HEK293 (cell line): ENCODE measurements around the gene ACRBP.

Source experiments
- CTCF ChIA-PET: fragments of 350-600 bp; formaldehyde crosslinking; extraction: SDS; loops from one replicate; lab custom pipeline; 2021; ENCODE audit warnings: antibody characterized with exemption; lab: Yijun Ruan, JAX
- POLR2A ChIA-PET: fragments of 300-600 bp; formaldehyde crosslinking; extraction: SDS; loops from one replicate; lab custom pipeline; 2020; ENCODE audit warnings: antibody characterized with exemption, inconsistent platforms; lab: Yijun Ruan, JAX
- H3K27ac ChIP-seq: fragments of 200-500 bp; sonication (Bioruptor generic); 2 replicates; pipeline ENCODE4 v1.5.1; 2014; ENCODE audit warnings: low read depth, low read length, control low read depth, inconsistent platforms; ENCODE audit errors: extremely low read depth
- H3K36me3 ChIP-seq, 2 experiments: fragments of 200-500 bp in 1 of 2; sonication (Bioruptor generic) in 1 of 2; 1 replicate in 1 of 2; 2 replicates in 1 of 2; pipeline ENCODE4 v1.5.1; 2014 to 2017; ENCODE audit warnings: inconsistent platforms in 2 of 2, low read length in 2 of 2; ENCODE audit not compliant: control insufficient read depth in 2 of 2, insufficient read depth in 1 of 2
- H3K4me1 ChIP-seq: fragments of 200-500 bp; sonication (Bioruptor generic); 2 replicates; pipeline ENCODE4 v1.5.1; 2014; ENCODE audit warnings: mild to moderate bottlenecking, low read length, inconsistent platforms; ENCODE audit not compliant: control insufficient read depth, insufficient read depth
- H3K4me3 ChIP-seq: 2 replicates; pipeline ENCODE4 v1.5.1; 2011; ENCODE audit warnings: low read depth, mild to moderate bottlenecking, control low read depth, low read length, moderate library complexity
- H3K9me3 ChIP-seq: fragments of 200-500 bp; sonication (Bioruptor generic); 2 replicates; pipeline ENCODE4 v1.5.1; 2014; ENCODE audit warnings: low read depth, low read length, inconsistent platforms; ENCODE audit not compliant: control insufficient read depth, insufficient read depth
- BCL11A ChIP-seq: fragments of 450-650 bp; formaldehyde crosslinking; IDR thresholded peaks from 2 replicates; pipeline ENCODE4 v1.5.1; 2016; ENCODE audit warnings: low read depth, missing biosample characterization, missing genetic modification characterization
- BCL6B ChIP-seq: fragments of 450-650 bp; formaldehyde crosslinking; IDR thresholded peaks from 2 replicates; pipeline ENCODE4 v1.5.1; 2017; ENCODE audit warnings: missing biosample characterization, missing genetic modification characterization
- KLF17 ChIP-seq: fragments of 450-650 bp; formaldehyde crosslinking; IDR thresholded peaks from 2 replicates; pipeline ENCODE4 v1.5.1; 2016; ENCODE audit warnings: missing biosample characterization, missing genetic modification characterization
- KLF9 ChIP-seq: fragments of 450-650 bp; formaldehyde crosslinking; IDR thresholded peaks from 2 replicates; pipeline ENCODE4 v1.5.1; 2016; ENCODE audit warnings: missing biosample characterization, missing genetic modification characterization, low read depth
- OSR2 ChIP-seq: fragments of 450-650 bp; formaldehyde crosslinking; IDR thresholded peaks from 2 replicates; pipeline ENCODE4 v1.5.1; 2016; ENCODE audit warnings: missing biosample characterization, missing genetic modification characterization
- SP2 ChIP-seq: fragments of 450-650 bp; formaldehyde crosslinking; IDR thresholded peaks from 2 replicates; pipeline ENCODE4 v1.5.1; 2016; ENCODE audit warnings: missing biosample characterization, missing genetic modification characterization
- ZBTB7A ChIP-seq: fragments of 450-650 bp; formaldehyde crosslinking; IDR thresholded peaks from 2 replicates; pipeline ENCODE4 v1.5.1; 2016; ENCODE audit warnings: low read depth, missing biosample characterization, missing genetic modification characterization
- ZNF132 ChIP-seq: fragments of 450-650 bp; formaldehyde crosslinking; IDR thresholded peaks from 2 replicates; pipeline ENCODE4 v1.5.1; 2017; ENCODE audit warnings: missing biosample characterization, missing genetic modification characterization, borderline replicate concordance
- ZNF148 ChIP-seq: fragments of 450-650 bp; formaldehyde crosslinking; IDR thresholded peaks from 2 replicates; pipeline ENCODE4 v1.5.0; 2017; ENCODE audit warnings: missing biosample characterization, missing genetic modification characterization, borderline replicate concordance
- ZNF157 ChIP-seq: fragments of 450-650 bp; formaldehyde crosslinking; IDR thresholded peaks from 2 replicates; pipeline ENCODE4 v1.5.1; 2016; ENCODE audit warnings: missing biosample characterization, missing genetic modification characterization
- ZNF2 ChIP-seq: fragments of 450-650 bp; formaldehyde crosslinking; IDR thresholded peaks from 2 replicates; pipeline ENCODE4 v1.5.1; 2016; ENCODE audit warnings: missing biosample characterization, missing genetic modification characterization
- ZNF274 ChIP-seq, 2 experiments: fragments of 200-500 bp in 1 of 2; fragments of 450-650 bp in 1 of 2; sonication (Bioruptor generic) in 1 of 2; formaldehyde crosslinking in 1 of 2; IDR thresholded peaks; 2 replicates each; pipeline versions ENCODE4 v1.5.1 to v1.6.1; 2014 to 2016; ENCODE audit warnings: borderline replicate concordance in 1 of 2, inconsistent platforms in 1 of 2, low read length in 1 of 2, missing biosample characterization in 1 of 2, missing genetic modification characterization in 1 of 2
- ZNF391 ChIP-seq: fragments of 450-650 bp; formaldehyde crosslinking; IDR thresholded peaks from 2 replicates; pipeline ENCODE4 v1.5.1; 2016; ENCODE audit warnings: low read depth, missing biosample characterization, missing genetic modification characterization, borderline replicate concordance
- ZNF449 ChIP-seq: fragments of 450-650 bp; formaldehyde crosslinking; IDR thresholded peaks from 2 replicates; pipeline ENCODE4 v1.5.1; 2017; ENCODE audit warnings: missing biosample characterization, mild to moderate bottlenecking, missing genetic modification characterization, moderate library complexity
- ZNF488 ChIP-seq: fragments of 450-650 bp; formaldehyde crosslinking; IDR thresholded peaks from 2 replicates; pipeline ENCODE4 v1.5.1; 2016; ENCODE audit warnings: missing biosample characterization, missing genetic modification characterization
- ZNF544 ChIP-seq: fragments of 450-650 bp; formaldehyde crosslinking; IDR thresholded peaks from 2 replicates; pipeline ENCODE4 v1.5.0; 2017; ENCODE audit warnings: missing biosample characterization, missing genetic modification characterization
- ZNF558 ChIP-seq: fragments of 450-650 bp; formaldehyde crosslinking; IDR thresholded peaks from 2 replicates; pipeline ENCODE4 v1.5.1; 2016; ENCODE audit warnings: missing biosample characterization, missing genetic modification characterization
- ZNF664 ChIP-seq: fragments of 450-650 bp; formaldehyde crosslinking; IDR thresholded peaks from 2 replicates; pipeline ENCODE4 v1.5.1; 2016; ENCODE audit warnings: missing biosample characterization, missing genetic modification characterization
- ZNF677 ChIP-seq: fragments of 450-650 bp; IDR thresholded peaks from 2 replicates; pipeline ENCODE4 v1.5.0; 2018; ENCODE audit warnings: missing biosample characterization, mild to moderate bottlenecking, missing genetic modification characterization, moderate library complexity
- ZNF701 ChIP-seq: fragments of 450-650 bp; formaldehyde crosslinking; IDR thresholded peaks from 2 replicates; pipeline ENCODE4 v1.5.1; 2016; ENCODE audit warnings: missing biosample characterization, missing genetic modification characterization
- ZNF76 ChIP-seq: fragments of 450-650 bp; formaldehyde crosslinking; IDR thresholded peaks from 2 replicates; pipeline ENCODE4; 2016; ENCODE audit warnings: low read depth, missing biosample characterization, missing genetic modification characterization, borderline replicate concordance
- ZNF776 ChIP-seq: fragments of 450-650 bp; formaldehyde crosslinking; IDR thresholded peaks from 2 replicates; pipeline ENCODE4 v1.5.0; 2017; ENCODE audit warnings: missing biosample characterization, missing genetic modification characterization, borderline replicate concordance
- ZNF830 ChIP-seq: fragments of 450-650 bp; IDR thresholded peaks from 2 replicates; pipeline ENCODE4 v1.5.0; 2018; ENCODE audit warnings: missing biosample characterization, missing genetic modification characterization, low read depth, mild to moderate bottlenecking, moderate library complexity
- TF ChIP-seq, protein P1 (sequence below): fragments of 450-650 bp; formaldehyde crosslinking; IDR thresholded peaks from 2 replicates; pipeline ENCODE4 v1.5.1; 2016; ENCODE audit warnings: missing biosample characterization, missing genetic modification characterization, borderline replicate concordance

ACRBP gene

GRCh38 chr12:6688543-6688998, 41.3 kb upstream of the ACRBP start:
- peak overlapping the region; percentile 99 for H3K27ac ChIP-seq
- peaks cover 16 to 25% of the 10 kb centered on the region in 2 experiments; a peak in 2 of 3 replicates for H3K36me3 ChIP-seq
- no peaks in the 10 kb centered on the region for H3K9me3 ChIP-seq
- peak overlapping the region; percentile 73 for H3K4me3 ChIP-seq
- CTCF ChIA-PET, result interaction anchor here (0.7 to 1.2 kb wide), 4 partner anchors 48 to 65 kb away, joined by 3 read pairs; partner anchors contain the start of gene MLF2
- POLR2A ChIA-PET, result interaction anchor here (0.6 to 2.2 kb wide), 31 partner anchors 9 to 502 kb away, joined by 3 to 104 read pairs (median 6); partner anchors contain the start of genes CDCA3, COPS7A, GAPDH and MLF2
- peaks cover 13% of the 10 kb centered on the region for H3K4me1 ChIP-seq
- TF ChIP-seq ZNF544 (tag by site-specific recombination), result no peak
- TF ChIP-seq ZNF132 (tag by site-specific recombination), result no peak
- TF ChIP-seq, protein P1, sequence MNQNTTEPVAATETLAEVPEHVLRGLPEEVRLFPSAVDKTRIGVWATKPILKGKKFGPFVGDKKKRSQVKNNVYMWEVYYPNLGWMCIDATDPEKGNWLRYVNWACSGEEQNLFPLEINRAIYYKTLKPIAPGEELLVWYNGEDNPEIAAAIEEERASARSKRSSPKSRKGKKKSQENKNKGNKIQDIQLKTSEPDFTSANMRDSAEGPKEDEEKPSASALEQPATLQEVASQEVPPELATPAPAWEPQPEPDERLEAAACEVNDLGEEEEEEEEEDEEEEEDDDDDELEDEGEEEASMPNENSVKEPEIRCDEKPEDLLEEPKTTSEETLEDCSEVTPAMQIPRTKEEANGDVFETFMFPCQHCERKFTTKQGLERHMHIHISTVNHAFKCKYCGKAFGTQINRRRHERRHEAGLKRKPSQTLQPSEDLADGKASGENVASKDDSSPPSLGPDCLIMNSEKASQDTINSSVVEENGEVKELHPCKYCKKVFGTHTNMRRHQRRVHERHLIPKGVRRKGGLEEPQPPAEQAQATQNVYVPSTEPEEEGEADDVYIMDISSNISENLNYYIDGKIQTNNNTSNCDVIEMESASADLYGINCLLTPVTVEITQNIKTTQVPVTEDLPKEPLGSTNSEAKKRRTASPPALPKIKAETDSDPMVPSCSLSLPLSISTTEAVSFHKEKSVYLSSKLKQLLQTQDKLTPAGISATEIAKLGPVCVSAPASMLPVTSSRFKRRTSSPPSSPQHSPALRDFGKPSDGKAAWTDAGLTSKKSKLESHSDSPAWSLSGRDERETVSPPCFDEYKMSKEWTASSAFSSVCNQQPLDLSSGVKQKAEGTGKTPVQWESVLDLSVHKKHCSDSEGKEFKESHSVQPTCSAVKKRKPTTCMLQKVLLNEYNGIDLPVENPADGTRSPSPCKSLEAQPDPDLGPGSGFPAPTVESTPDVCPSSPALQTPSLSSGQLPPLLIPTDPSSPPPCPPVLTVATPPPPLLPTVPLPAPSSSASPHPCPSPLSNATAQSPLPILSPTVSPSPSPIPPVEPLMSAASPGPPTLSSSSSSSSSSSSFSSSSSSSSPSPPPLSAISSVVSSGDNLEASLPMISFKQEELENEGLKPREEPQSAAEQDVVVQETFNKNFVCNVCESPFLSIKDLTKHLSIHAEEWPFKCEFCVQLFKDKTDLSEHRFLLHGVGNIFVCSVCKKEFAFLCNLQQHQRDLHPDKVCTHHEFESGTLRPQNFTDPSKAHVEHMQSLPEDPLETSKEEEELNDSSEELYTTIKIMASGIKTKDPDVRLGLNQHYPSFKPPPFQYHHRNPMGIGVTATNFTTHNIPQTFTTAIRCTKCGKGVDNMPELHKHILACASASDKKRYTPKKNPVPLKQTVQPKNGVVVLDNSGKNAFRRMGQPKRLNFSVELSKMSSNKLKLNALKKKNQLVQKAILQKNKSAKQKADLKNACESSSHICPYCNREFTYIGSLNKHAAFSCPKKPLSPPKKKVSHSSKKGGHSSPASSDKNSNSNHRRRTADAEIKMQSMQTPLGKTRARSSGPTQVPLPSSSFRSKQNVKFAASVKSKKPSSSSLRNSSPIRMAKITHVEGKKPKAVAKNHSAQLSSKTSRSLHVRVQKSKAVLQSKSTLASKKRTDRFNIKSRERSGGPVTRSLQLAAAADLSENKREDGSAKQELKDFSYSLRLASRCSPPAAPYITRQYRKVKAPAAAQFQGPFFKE (tag by site-specific recombination), result 0 out of 2 replicates have a peak, but pooled peaks have one; percentile 10
- TF ChIP-seq SP2 (tag by site-specific recombination), result peak; percentile 83
- 0 out of 2 replicates have a peak, but pooled peaks have one; percentile 17 for TF ChIP-seq ZBTB7A
- no peak for TF ChIP-seq ZNF157
- TF ChIP-seq ZNF830 (tag by site-specific recombination), result no peak
- TF ChIP-seq ZNF148 (tag by site-specific recombination), result no peak
- no peak for TF ChIP-seq ZNF2
- no peak for TF ChIP-seq ZNF449 (tag by site-specific recombination)
- TF ChIP-seq ZNF558 (tag by site-specific recombination), result no peak
- TF ChIP-seq ZNF274 (IDR thresholded peaks at IDR 0.05; ENCODE audit: low read length), result no peak
- no peak for TF ChIP-seq ZNF274 (tag by site-specific recombination; IDR thresholded peaks at IDR 0.05; ENCODE audit: borderline replicate concordance)
- no peak for TF ChIP-seq BCL6B (tag by site-specific recombination)
- no peak for TF ChIP-seq ZNF701
- no peak for TF ChIP-seq OSR2 (tag by site-specific recombination)
- TF ChIP-seq ZNF488 (tag by site-specific recombination), result no peak
- TF ChIP-seq ZNF664 (tag by site-specific recombination), result no peak
- no peak for TF ChIP-seq ZNF677
- TF ChIP-seq ZNF76 (tag by site-specific recombination), result peak; percentile 68
- no peak for TF ChIP-seq KLF17 (tag by site-specific recombination)
- TF ChIP-seq ZNF776 (tag by site-specific recombination), result no peak
- TF ChIP-seq ZNF391, result no peak
- peak; percentile 48 for TF ChIP-seq KLF9
- TF ChIP-seq BCL11A (tag by site-specific recombination), result no peak
